Endothelial cell of umbilical vein (primary cell): Measurements from ENCODE around the gene SSTR5.

Experiments
- EZH2 ChIP-seq: IDR thresholded peaks from 2 replicates; pipeline ENCODE4 v1.6.1; 2012; ENCODE audit warnings: borderline replicate concordance, low read depth, mild to moderate bottlenecking, moderate library complexity, low read length, inconsistent platforms; ENCODE audit not compliant: severe bottlenecking
- GATA2 ChIP-seq: IDR thresholded peaks from 2 replicates; pipeline ENCODE4 v1.7.0; 2011; ENCODE audit warnings: low read depth, mild to moderate bottlenecking, moderate library complexity, mixed read lengths, low read length; ENCODE audit not compliant: insufficient read length, insufficient read depth
- POLR2A ChIP-seq: IDR thresholded peaks from 2 replicates; pipeline ENCODE4 v1.6.1; 2012; ENCODE audit warnings: low read depth, mild to moderate bottlenecking, control low read depth, low read length
- POLR2AphosphoS5 ChIP-seq: IDR thresholded peaks from 2 replicates; pipeline ENCODE4 v1.6.1; 2012; ENCODE audit warnings: low read depth, mild to moderate bottlenecking, control low read depth, low read length, moderate library complexity; ENCODE audit not compliant: insufficient read depth
- TF ChIP-seq, protein P1 (sequence below), 2 donors: IDR thresholded peaks; 1 replicate in 1 of 2; 2 replicates in 1 of 2; pipeline ENCODE4 v1.5.1; 2011; ENCODE audit warnings: low read length in 2 of 2, mild to moderate bottlenecking in 2 of 2, moderate library complexity in 2 of 2, control low read depth in 1 of 2, inconsistent platforms in 1 of 2, low read depth in 1 of 2; ENCODE audit not compliant: insufficient read depth in 1 of 2; ENCODE audit errors: extremely low read depth in 1 of 2

GRCh38 chr16:1045993-1046911 is 26.3 kb upstream of the SSTR5 start:
- TF ChIP-seq, protein P1, sequence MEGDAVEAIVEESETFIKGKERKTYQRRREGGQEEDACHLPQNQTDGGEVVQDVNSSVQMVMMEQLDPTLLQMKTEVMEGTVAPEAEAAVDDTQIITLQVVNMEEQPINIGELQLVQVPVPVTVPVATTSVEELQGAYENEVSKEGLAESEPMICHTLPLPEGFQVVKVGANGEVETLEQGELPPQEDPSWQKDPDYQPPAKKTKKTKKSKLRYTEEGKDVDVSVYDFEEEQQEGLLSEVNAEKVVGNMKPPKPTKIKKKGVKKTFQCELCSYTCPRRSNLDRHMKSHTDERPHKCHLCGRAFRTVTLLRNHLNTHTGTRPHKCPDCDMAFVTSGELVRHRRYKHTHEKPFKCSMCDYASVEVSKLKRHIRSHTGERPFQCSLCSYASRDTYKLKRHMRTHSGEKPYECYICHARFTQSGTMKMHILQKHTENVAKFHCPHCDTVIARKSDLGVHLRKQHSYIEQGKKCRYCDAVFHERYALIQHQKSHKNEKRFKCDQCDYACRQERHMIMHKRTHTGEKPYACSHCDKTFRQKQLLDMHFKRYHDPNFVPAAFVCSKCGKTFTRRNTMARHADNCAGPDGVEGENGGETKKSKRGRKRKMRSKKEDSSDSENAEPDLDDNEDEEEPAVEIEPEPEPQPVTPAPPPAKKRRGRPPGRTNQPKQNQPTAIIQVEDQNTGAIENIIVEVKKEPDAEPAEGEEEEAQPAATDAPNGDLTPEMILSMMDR (IDR thresholded peaks at IDR 0.05; ENCODE audit: extremely low read depth in 1 of 2, insufficient read depth in 1 of 2, low read depth in 1 of 2, low read length in 2 of 2), result no peak
- TF ChIP-seq GATA2 (no peak), POLR2AphosphoS5 (no peak), EZH2 (no peak), POLR2A (no peak)
